ENCODE data around the gene CRACR2B. TPM values are rescaled to one million over a fixed set of nuclear protein-coding genes. Genes with fewer than 3 reads are reported as not detected.
A peak's percentile ranks its signal among the peaks of the same experiment; 100 is the strongest.

The CRACR2B gene
- total RNA-seq, 1 experiment from 2014 or later = 11.8 TPM

DNA sequence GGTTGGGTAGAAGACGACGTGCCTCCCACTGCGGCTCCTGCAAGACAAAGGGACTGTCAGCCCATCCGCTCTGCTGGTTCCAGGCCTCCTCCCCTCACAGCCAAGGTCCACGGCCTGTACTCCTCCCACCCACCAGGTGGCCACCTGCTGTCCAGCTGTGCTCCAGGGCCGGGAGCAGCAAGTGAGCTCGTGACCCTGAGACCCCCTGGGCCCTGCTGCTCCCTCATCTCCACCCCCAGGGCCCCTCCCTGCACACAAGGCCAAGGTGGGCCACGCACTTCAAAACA is 42.4 kb downstream of the CRACR2B start:
- CTCF ChIA-PET = no interaction called here

More for the DNA sequence above, 42.4 kb downstream of the CRACR2B start:
- ChIA-PET RAD21 (ENCODE audit: low non-redundant PET in 1 of 2, low total read pairs in 2 of 2, uncharacterized antibody in 2 of 2, unreplicated experiment in 2 of 2) (no interaction called here), POLR2A (no interaction called here)
- Histone ChIP-seq H4K20me1 (ENCODE audit: insufficient read depth) (no peaks in the 10 kb centered on the region), H3K9me3 (ENCODE audit: control insufficient read depth in 1 of 2, insufficient read depth in 1 of 2, low read depth in 1 of 2, low read length in 2 of 2) (no peaks in the 10 kb centered on the region), H3K9ac (ENCODE audit: low read length) (no peak overlapping the region), H2AFZ (ENCODE audit: low read depth, low read length, poor library complexity, severe bottlenecking) (no peak overlapping the region), H3K27ac (ENCODE audit: low read depth, low read length) (no peak overlapping the region), H3K4me1 (ENCODE audit: control insufficient read depth in 1 of 2, insufficient read depth in 2 of 2, low read length in 2 of 2) (peaks cover 0 to 35% of the 10 kb centered on the region in 2 experiments; a peak in 2 of 4 replicates), H3K4me3 (replicated peaks in 1 of 2; ENCODE audit: low read depth in 1 of 2, low read length in 2 of 2) (no peak overlapping the region), H3K9me2 (ENCODE audit: insufficient read depth) (no peaks in the 10 kb centered on the region), H3K36me3 (ENCODE audit: control insufficient read depth in 1 of 2, insufficient read depth in 2 of 2, low read length in 2 of 2) (no peaks in the 10 kb centered on the region), H3K27me3 (ENCODE audit: insufficient read depth, low read length) (no peaks in the 10 kb centered on the region), H3K79me2 (ENCODE audit: insufficient read depth, low read length) (no peaks in the 10 kb centered on the region), H3K4me2 (ENCODE audit: low read length) (no peak overlapping the region)
- TF ChIP-seq TCF7L2 (IDR thresholded peaks at IDR 0.05; ENCODE audit: borderline replicate concordance, extremely low read depth, insufficient read depth, insufficient read length) = no peak
- TF ChIP-seq ELF1 (IDR thresholded peaks at IDR 0.05; ENCODE audit: borderline replicate concordance, low read depth) = no peak
- TF ChIP-seq, protein P1, sequence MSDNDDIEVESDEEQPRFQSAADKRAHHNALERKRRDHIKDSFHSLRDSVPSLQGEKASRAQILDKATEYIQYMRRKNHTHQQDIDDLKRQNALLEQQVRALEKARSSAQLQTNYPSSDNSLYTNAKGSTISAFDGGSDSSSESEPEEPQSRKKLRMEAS (IDR thresholded peaks at IDR 0.05) = no peak
- TF ChIP-seq, protein P2, sequence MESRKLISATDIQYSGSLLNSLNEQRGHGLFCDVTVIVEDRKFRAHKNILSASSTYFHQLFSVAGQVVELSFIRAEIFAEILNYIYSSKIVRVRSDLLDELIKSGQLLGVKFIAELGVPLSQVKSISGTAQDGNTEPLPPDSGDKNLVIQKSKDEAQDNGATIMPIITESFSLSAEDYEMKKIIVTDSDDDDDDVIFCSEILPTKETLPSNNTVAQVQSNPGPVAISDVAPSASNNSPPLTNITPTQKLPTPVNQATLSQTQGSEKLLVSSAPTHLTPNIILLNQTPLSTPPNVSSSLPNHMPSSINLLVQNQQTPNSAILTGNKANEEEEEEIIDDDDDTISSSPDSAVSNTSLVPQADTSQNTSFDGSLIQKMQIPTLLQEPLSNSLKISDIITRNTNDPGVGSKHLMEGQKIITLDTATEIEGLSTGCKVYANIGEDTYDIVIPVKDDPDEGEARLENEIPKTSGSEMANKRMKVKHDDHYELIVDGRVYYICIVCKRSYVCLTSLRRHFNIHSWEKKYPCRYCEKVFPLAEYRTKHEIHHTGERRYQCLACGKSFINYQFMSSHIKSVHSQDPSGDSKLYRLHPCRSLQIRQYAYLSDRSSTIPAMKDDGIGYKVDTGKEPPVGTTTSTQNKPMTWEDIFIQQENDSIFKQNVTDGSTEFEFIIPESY (IDR thresholded peaks at IDR 0.05; ENCODE audit: extremely low read depth, insufficient replicate concordance, low read length) = no peak
- TF ChIP-seq, protein P3, sequence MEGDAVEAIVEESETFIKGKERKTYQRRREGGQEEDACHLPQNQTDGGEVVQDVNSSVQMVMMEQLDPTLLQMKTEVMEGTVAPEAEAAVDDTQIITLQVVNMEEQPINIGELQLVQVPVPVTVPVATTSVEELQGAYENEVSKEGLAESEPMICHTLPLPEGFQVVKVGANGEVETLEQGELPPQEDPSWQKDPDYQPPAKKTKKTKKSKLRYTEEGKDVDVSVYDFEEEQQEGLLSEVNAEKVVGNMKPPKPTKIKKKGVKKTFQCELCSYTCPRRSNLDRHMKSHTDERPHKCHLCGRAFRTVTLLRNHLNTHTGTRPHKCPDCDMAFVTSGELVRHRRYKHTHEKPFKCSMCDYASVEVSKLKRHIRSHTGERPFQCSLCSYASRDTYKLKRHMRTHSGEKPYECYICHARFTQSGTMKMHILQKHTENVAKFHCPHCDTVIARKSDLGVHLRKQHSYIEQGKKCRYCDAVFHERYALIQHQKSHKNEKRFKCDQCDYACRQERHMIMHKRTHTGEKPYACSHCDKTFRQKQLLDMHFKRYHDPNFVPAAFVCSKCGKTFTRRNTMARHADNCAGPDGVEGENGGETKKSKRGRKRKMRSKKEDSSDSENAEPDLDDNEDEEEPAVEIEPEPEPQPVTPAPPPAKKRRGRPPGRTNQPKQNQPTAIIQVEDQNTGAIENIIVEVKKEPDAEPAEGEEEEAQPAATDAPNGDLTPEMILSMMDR (IDR thresholded peaks at IDR 0.05 in 2 of 3, conservative IDR thresholded peaks at IDR 0.05 in 1 of 3; ENCODE audit: borderline replicate concordance in 1 of 3, insufficient read depth in 1 of 3, low read depth in 2 of 3, low read length in 2 of 3) = peak in 2 of 3 experiments; percentile 19 to 25; a peak in 2 of 6 replicates
- TF ChIP-seq FOSL1 (IDR thresholded peaks at IDR 0.05; ENCODE audit: low read depth) = no peak
- ATAC-seq (peak; percentile 21; the same call in 1 of the 2 replicates), DNase-seq (ENCODE audit: low read depth, low spot score) (no peak)
- intact Hi-C loops (cut with micrococcal nuclease) = loop anchor here (10.0 kb wide), 1 partner anchor 185 kb away; no protein-coding TSS in a partner anchor
- BruUV-seq (replicated peaks) = no TSS peak

Measured in HCT116 (cell line).